ENCODE results near the gene MUC4. TPM values are rescaled to one million over a fixed set of nuclear protein-coding genes. Genes with fewer than 3 reads are reported as not detected.

MUC4 gene
- polyA plus RNA-seq, 1 experiment = not detected

GRCh38 chr3:195709676-195710085 lies 102.0 kb downstream of the MUC4 start:
- ChIA-PET POLR2A (no interaction called here), CTCF (no interaction called here)
- TF ChIP-seq CTCF (IDR thresholded peaks at IDR 0.05; ENCODE audit: low read depth, low read length) = no peak
- Histone ChIP-seq H3K9me3 (ENCODE audit: control insufficient read depth, insufficient read depth, low read length) (peaks cover 3% of the 10 kb centered on the region; the same call in 1 of the 2 replicates), H3K27me3 (ENCODE audit: control insufficient read depth, insufficient read depth, low read length) (peaks cover 12% of the 10 kb centered on the region), H3K27ac (ENCODE audit: low read depth, low read length) (no peak overlapping the region), H3K4me3 (ENCODE audit: low read depth, low read length) (no peak overlapping the region)
- DNase-seq (ENCODE audit: low read depth, low spot score) = no peak

GRCh38 chr3:195708626-195709481 lies 102.9 kb downstream of the MUC4 start:
- no peak overlapping the region for H3K27ac ChIP-seq (ENCODE audit: low read depth, low read length)
- ChIA-PET POLR2A (no interaction called here), CTCF (no interaction called here)
- no peak overlapping the region for H3K4me3 ChIP-seq (ENCODE audit: low read depth, low read length)
- TF ChIP-seq CTCF (IDR thresholded peaks at IDR 0.05; ENCODE audit: low read depth, low read length) = no peak
- H3K9me3 ChIP-seq (ENCODE audit: control insufficient read depth, insufficient read depth, low read length) = peaks cover 3% of the 10 kb centered on the region; the same call in 1 of the 2 replicates
- DNase-seq (ENCODE audit: low read depth, low spot score) = no peak
- peaks cover 12% of the 10 kb centered on the region for H3K27me3 ChIP-seq (ENCODE audit: control insufficient read depth, insufficient read depth, low read length)

- POLR2A ChIA-PET = no interaction called here
- peaks cover 3% of the 10 kb centered on the region; the same call in 1 of the 2 replicates for H3K9me3 ChIP-seq (ENCODE audit: control insufficient read depth, insufficient read depth, low read length)
- no peak for DNase-seq (ENCODE audit: low read depth, low spot score)
- TF ChIP-seq CTCF (IDR thresholded peaks at IDR 0.05; ENCODE audit: low read depth, low read length) = no peak
- H3K4me3 ChIP-seq (ENCODE audit: low read depth, low read length) = no peak overlapping the region
- peaks cover 12% of the 10 kb centered on the region for H3K27me3 ChIP-seq (ENCODE audit: control insufficient read depth, insufficient read depth, low read length)
- H3K27ac ChIP-seq (ENCODE audit: low read depth, low read length) = no peak overlapping the region
- CTCF ChIA-PET = no interaction called here
Measured at GRCh38 chr3:195708061-195708460, 103.7 kb downstream of the MUC4 start.

- POLR2A ChIA-PET = no interaction called here
- DNase-seq (ENCODE audit: low read depth, low spot score) = no peak
Measured at GRCh38 chr3:195705081-195705991, 106.4 kb downstream of the MUC4 start.

More at GRCh38 chr3:195705081-195705991, 106.4 kb downstream of the MUC4 start:
- TF ChIP-seq CTCF (IDR thresholded peaks at IDR 0.05; ENCODE audit: low read depth, low read length) = no peak
- CTCF ChIA-PET = interaction anchor here (2.0 kb wide), 1 partner anchor 189 kb away, joined by 6 read pairs; no protein-coding TSS in a partner anchor
- Histone ChIP-seq H3K27ac (ENCODE audit: low read depth, low read length) (no peak overlapping the region), H3K9me3 (ENCODE audit: control insufficient read depth, insufficient read depth, low read length) (peaks cover 3% of the 10 kb centered on the region; the same call in 1 of the 2 replicates), H3K4me3 (ENCODE audit: low read depth, low read length) (no peak overlapping the region), H3K27me3 (ENCODE audit: control insufficient read depth, insufficient read depth, low read length) (peaks cover 12% of the 10 kb centered on the region)
